Naive B cell (primary cell): ENCODE results near the gene AQP9. TPM values are rescaled to one million over a fixed set of nuclear protein-coding genes. Genes with fewer than 3 reads are reported as not detected.

Experiments
- ATAC-seq, 2 donors: fragments of 150-1000 bp; cut with Tn5 transposase; 2 replicates each; pipeline ENCODE4 v1.10.0; 2021; ENCODE audit warnings: low read depth in 2 of 2, mild to moderate bottlenecking in 2 of 2, moderate library complexity in 2 of 2
- DNase-seq: peaks from one replicate; pipeline ENCODE4 v3.0.0; 2022
- H3K27ac Mint-ChIP-seq, 6 donors: one replicate each; pipeline ENCODE4 v1.8.0; 2020 to 2022; ENCODE audit warnings: mild to moderate bottlenecking in 6 of 6, mixed read lengths in 6 of 6, moderate library complexity in 5 of 6, inconsistent platforms in 2 of 6
- H3K27me3 Mint-ChIP-seq, 3 donors: one replicate each; pipeline ENCODE4 v1.8.0; 2021 to 2022; ENCODE audit warnings: mixed read lengths in 3 of 3, mild to moderate bottlenecking in 1 of 3
- H3K36me3 Mint-ChIP-seq, 2 donors: one replicate each; pipeline ENCODE4 v1.8.0; 2020 to 2022; ENCODE audit warnings: mixed read lengths in 2 of 2, inconsistent platforms in 1 of 2, mild to moderate bottlenecking in 1 of 2
- H3K4me1 Mint-ChIP-seq, 3 donors: one replicate each; pipeline ENCODE4 v1.8.0; 2020 to 2022; ENCODE audit warnings: mixed read lengths in 3 of 3, inconsistent platforms in 1 of 3, mild to moderate bottlenecking in 1 of 3, moderate library complexity in 1 of 3
- H3K4me3 Mint-ChIP-seq, 8 donors: one replicate each; pipeline ENCODE4 v1.8.0; 2020 to 2022; ENCODE audit warnings: mild to moderate bottlenecking in 8 of 8, mixed read lengths in 8 of 8, moderate library complexity in 8 of 8, inconsistent platforms in 2 of 8
- H3K9me3 Mint-ChIP-seq, 7 donors: one replicate each; pipeline ENCODE4 v1.8.0; 2020 to 2022; ENCODE audit warnings: mixed read lengths in 7 of 7, mild to moderate bottlenecking in 5 of 7, inconsistent platforms in 2 of 7, moderate library complexity in 1 of 7
- polyA plus RNA-seq, 6 donors: library from polyadenylated mRNA; unstranded; fragments of 300-500 nt; fragmentation: Illumina TruSeq; gene quantifications; one replicate each; pipeline ENCODE4 v1.2.3, GENCODE V29; 2021; ENCODE audit warnings: low read depth in 6 of 6

Gene AQP9
- polyA plus RNA-seq, 6 donors from 2014 or later, result 0.12 to 1.2 TPM; not detected in 4

GRCh38 chr15:58146749-58147148 is 8.6 kb downstream of the AQP9 start:
- no peak for ATAC-seq
- Mint-ChIP-seq H3K4me3 (no peak overlapping the region), H3K27me3 (peaks cover 5 to 32% (median 13%) of the 10 kb centered on the region in 3 donors), H3K27ac (no peak overlapping the region), H3K4me1 (no peaks in the 10 kb centered on the region), H3K36me3 (no peaks in the 10 kb centered on the region), H3K9me3 (no peaks in the 10 kb centered on the region)
- DNase-seq, result no peak

- peaks cover 5 to 29% (median 9%) of the 10 kb centered on the region in 3 donors for H3K27me3 Mint-ChIP-seq
- H3K4me1 Mint-ChIP-seq, result no peaks in the 10 kb centered on the region
- H3K27ac Mint-ChIP-seq, result no peak overlapping the region
- H3K9me3 Mint-ChIP-seq, result no peaks in the 10 kb centered on the region
- DNase-seq (no peak), ATAC-seq (no peak)
- no peaks in the 10 kb centered on the region for H3K36me3 Mint-ChIP-seq
- no peak overlapping the region for H3K4me3 Mint-ChIP-seq
Observed at GRCh38 chr15:58147171-58147611, 9.0 kb downstream of the AQP9 start.

- DNase-seq (no peak), ATAC-seq (no peak)
- no peaks in the 10 kb centered on the region for H3K36me3 Mint-ChIP-seq
- no peak overlapping the region for H3K27ac Mint-ChIP-seq
- H3K27me3 Mint-ChIP-seq, result peaks cover 5 to 20% (median 8%) of the 10 kb centered on the region in 3 donors
- no peaks in the 10 kb centered on the region for H3K4me1 Mint-ChIP-seq
- H3K4me3 Mint-ChIP-seq, result no peak overlapping the region
- H3K9me3 Mint-ChIP-seq, result no peaks in the 10 kb centered on the region
Observed at GRCh38 chr15:58148120-58148519, 9.9 kb downstream of the AQP9 start.

GRCh38 chr15:58148633-58149445 is 10.7 kb downstream of the AQP9 start:
- no peaks in the 10 kb centered on the region for H3K36me3 Mint-ChIP-seq
- H3K27ac Mint-ChIP-seq, result no peak overlapping the region
- no peaks in the 10 kb centered on the region for H3K9me3 Mint-ChIP-seq

GRCh38 chr15:58154769-58155168 is 16.6 kb downstream of the AQP9 start:
- Mint-ChIP-seq H3K4me1 (no peaks in the 10 kb centered on the region), H3K4me3 (no peak overlapping the region), H3K9me3 (no peaks in the 10 kb centered on the region), H3K27me3 (peaks cover 0 to 5% (median 3%) of the 10 kb centered on the region in 3 donors), H3K27ac (no peak overlapping the region), H3K36me3 (no peaks in the 10 kb centered on the region)
- DNase-seq (no peak), ATAC-seq (no peak)

More at GRCh38 chr15:58148633-58149445, 10.7 kb downstream of the AQP9 start:
- DNase-seq, result no peak
- Mint-ChIP-seq H3K4me1 (no peaks in the 10 kb centered on the region), H3K27me3 (peaks cover 5 to 16% (median 8%) of the 10 kb centered on the region in 3 donors), H3K4me3 (no peak overlapping the region)
- no peak for ATAC-seq

GRCh38 chr15:58159827-58160386 is 21.7 kb downstream of the AQP9 start:
- Mint-ChIP-seq H3K9me3 (no peaks in the 10 kb centered on the region), H3K27me3 (peaks cover 13 to 40% (median 24%) of the 10 kb centered on the region in 3 donors), H3K36me3 (no peaks in the 10 kb centered on the region), H3K4me3 (no peak overlapping the region), H3K4me1 (no peaks in the 10 kb centered on the region), H3K27ac (no peak overlapping the region)
- DNase-seq, result no peak
- no peak for ATAC-seq

- Mint-ChIP-seq H3K4me3 (no peak overlapping the region), H3K27me3 (peaks cover 13 to 44% (median 24%) of the 10 kb centered on the region in 3 donors), H3K36me3 (no peaks in the 10 kb centered on the region), H3K4me1 (no peaks in the 10 kb centered on the region), H3K27ac (no peak overlapping the region), H3K9me3 (no peaks in the 10 kb centered on the region)
- ATAC-seq, result no peak
- DNase-seq, result no peak
Observed at GRCh38 chr15:58161436-58161930, 23.3 kb downstream of the AQP9 start.

- Mint-ChIP-seq H3K27ac (no peak overlapping the region), H3K36me3 (no peaks in the 10 kb centered on the region), H3K4me1 (no peaks in the 10 kb centered on the region), H3K4me3 (no peak overlapping the region), H3K27me3 (peaks cover 17 to 50% (median 24%) of the 10 kb centered on the region in 3 donors), H3K9me3 (no peaks in the 10 kb centered on the region)
- DNase-seq (no peak), ATAC-seq (no peak)
Observed at GRCh38 chr15:58163985-58164384, 25.8 kb downstream of the AQP9 start.

GRCh38 chr15:58164926-58165325 is 26.7 kb downstream of the AQP9 start:
- Mint-ChIP-seq H3K4me3 (no peak overlapping the region), H3K9me3 (no peaks in the 10 kb centered on the region), H3K27me3 (peaks cover 17 to 49% (median 20%) of the 10 kb centered on the region in 3 donors), H3K36me3 (no peaks in the 10 kb centered on the region), H3K27ac (no peak overlapping the region), H3K4me1 (no peaks in the 10 kb centered on the region)
- DNase-seq (no peak), ATAC-seq (no peak)

GRCh38 chr15:58165661-58166060 is 27.5 kb downstream of the AQP9 start:
- no peaks in the 10 kb centered on the region for H3K4me1 Mint-ChIP-seq
- DNase-seq (no peak), ATAC-seq (no peak)
- no peaks in the 10 kb centered on the region for H3K36me3 Mint-ChIP-seq
- H3K27ac Mint-ChIP-seq, result no peak overlapping the region
- H3K27me3 Mint-ChIP-seq, result peaks cover 14 to 45% (median 22%) of the 10 kb centered on the region in 3 donors
- no peak overlapping the region for H3K4me3 Mint-ChIP-seq
- H3K9me3 Mint-ChIP-seq, result no peaks in the 10 kb centered on the region

- DNase-seq, result no peak
- H3K27me3 Mint-ChIP-seq, result peaks cover 13 to 40% (median 23%) of the 10 kb centered on the region in 3 donors
- no peak for ATAC-seq
- H3K4me1 Mint-ChIP-seq, result no peaks in the 10 kb centered on the region
- H3K9me3 Mint-ChIP-seq, result no peaks in the 10 kb centered on the region
- no peaks in the 10 kb centered on the region for H3K36me3 Mint-ChIP-seq
- H3K27ac Mint-ChIP-seq, result no peak overlapping the region
- no peak overlapping the region for H3K4me3 Mint-ChIP-seq
Observed at GRCh38 chr15:58167095-58167691, 29.0 kb downstream of the AQP9 start.

GRCh38 chr15:58169934-58170333 is 31.8 kb downstream of the AQP9 start:
- ATAC-seq, result no peak
- H3K36me3 Mint-ChIP-seq, result no peaks in the 10 kb centered on the region
- DNase-seq, result no peak
- no peak overlapping the region for H3K4me3 Mint-ChIP-seq
- H3K9me3 Mint-ChIP-seq, result no peaks in the 10 kb centered on the region
- peaks cover 18 to 34% (median 23%) of the 10 kb centered on the region in 3 donors for H3K27me3 Mint-ChIP-seq
- H3K4me1 Mint-ChIP-seq, result no peaks in the 10 kb centered on the region
- no peak overlapping the region for H3K27ac Mint-ChIP-seq

- H3K27ac Mint-ChIP-seq, result no peak overlapping the region
- H3K27me3 Mint-ChIP-seq, result peaks cover 24 to 37% (median 26%) of the 10 kb centered on the region in 3 donors
- ATAC-seq (no peak), DNase-seq (no peak)
- H3K9me3 Mint-ChIP-seq, result no peaks in the 10 kb centered on the region
- H3K36me3 Mint-ChIP-seq, result no peaks in the 10 kb centered on the region
- no peak overlapping the region for H3K4me3 Mint-ChIP-seq
- H3K4me1 Mint-ChIP-seq, result no peaks in the 10 kb centered on the region
Observed at GRCh38 chr15:58171476-58172061, 33.4 kb downstream of the AQP9 start.
